Measurements from ENCODE around the gene C17orf78.
"Not testable (repeated sequence)": the region's sequence is repeated elsewhere in the genome, so short reads cannot be mapped to it uniquely, and the experiment has no call there.

Gene C17orf78

GRCh38 chr17:37375706-37376105 lies at the start of gene C17orf78:
Gene C17orf78 (plus strand): TSS chr17:37375985. CDS start chr17:37376093, 108 bp downstream.
- no peak for DNase-seq

- DNase-seq, result no peak
Measured at GRCh38 chr17:37327341-37328090, 48.3 kb upstream of the C17orf78 start.

- DNase-seq, result no peak
Measured at GRCh38 chr17:37338847-37339246, 36.9 kb upstream of the C17orf78 start.

- no peak for DNase-seq
Measured at GRCh38 chr17:37339321-37339720, 36.5 kb upstream of the C17orf78 start.

GRCh38 chr17:37340804-37341203 lies 35.0 kb upstream of the C17orf78 start:
- DNase-seq, result no peak

- DNase-seq, result no peak
Measured at GRCh38 chr17:37342589-37342988, 33.2 kb upstream of the C17orf78 start.

- DNase-seq, result no peak
Measured at GRCh38 chr17:37344519-37344918, 31.3 kb upstream of the C17orf78 start.

- not testable (repeated sequence) for DNase-seq
Measured at GRCh38 chr17:37346863-37347402, 28.9 kb upstream of the C17orf78 start.

- not testable (repeated sequence) for DNase-seq
Measured at GRCh38 chr17:37356796-37357569, 18.8 kb upstream of the C17orf78 start.

GRCh38 chr17:37358098-37358829 lies 17.5 kb upstream of the C17orf78 start:
- peak; percentile 66 for DNase-seq

- DNase-seq, result peak; percentile 94
Measured at GRCh38 chr17:37358830-37359681, 16.7 kb upstream of the C17orf78 start.

GRCh38 chr17:37359682-37360188 lies 16.1 kb upstream of the C17orf78 start:
- no peak for DNase-seq

GRCh38 chr17:37360632-37361031 lies 15.2 kb upstream of the C17orf78 start:
- DNase-seq, result no peak

GRCh38 chr17:37361543-37361942 lies 14.2 kb upstream of the C17orf78 start:
- DNase-seq, result no peak

GRCh38 chr17:37365589-37365988 lies 10.2 kb upstream of the C17orf78 start:
- DNase-seq, result no peak

- DNase-seq, result no peak
Measured at GRCh38 chr17:37368577-37368976, 7.2 kb upstream of the C17orf78 start.

- peak; percentile 70 for DNase-seq
Measured at GRCh38 chr17:37373530-37374159, 2.1 kb upstream of the C17orf78 start.

- DNase-seq, result no peak
Measured at GRCh38 chr17:37382056-37382455, 6.3 kb downstream of the C17orf78 start.

- DNase-seq, result no peak
Measured at GRCh38 chr17:37384560-37385149, 8.9 kb downstream of the C17orf78 start.

- DNase-seq, result no peak
Measured at GRCh38 chr17:37385474-37385990, 9.7 kb downstream of the C17orf78 start.

GRCh38 chr17:37386462-37386861 lies 10.7 kb downstream of the C17orf78 start:
- no peak for DNase-seq

Measured in stimulated activated CD8-positive, alpha-beta memory T cell treated with anti-CD3 and anti-CD28 coated beads, Interleukin-4, amount 100 ng/mL, for 48 hours (primary cell).